GM19397 (cell line): ENCODE results near the gene SFI1.
A peak's percentile ranks its signal among the peaks of the same experiment; 100 is the strongest.
"Not testable (repeated sequence)": the region's sequence is repeated elsewhere in the genome, so short reads cannot be mapped to it uniquely, and the experiment has no call there.

Experiments used
- ATAC-seq: cut with Tn5 transposase; IDR thresholded peaks from one replicate; pipeline ENCODE4 v1.9.1; 2021; ENCODE audit warnings: mild to moderate bottlenecking, moderate library complexity; ENCODE audit not compliant: unreplicated experiment

Gene SFI1

GRCh38 chr22:31630331-31631329 lies 134.3 kb downstream of the SFI1 start:
- ATAC-seq, result peak; percentile 56

DNA sequence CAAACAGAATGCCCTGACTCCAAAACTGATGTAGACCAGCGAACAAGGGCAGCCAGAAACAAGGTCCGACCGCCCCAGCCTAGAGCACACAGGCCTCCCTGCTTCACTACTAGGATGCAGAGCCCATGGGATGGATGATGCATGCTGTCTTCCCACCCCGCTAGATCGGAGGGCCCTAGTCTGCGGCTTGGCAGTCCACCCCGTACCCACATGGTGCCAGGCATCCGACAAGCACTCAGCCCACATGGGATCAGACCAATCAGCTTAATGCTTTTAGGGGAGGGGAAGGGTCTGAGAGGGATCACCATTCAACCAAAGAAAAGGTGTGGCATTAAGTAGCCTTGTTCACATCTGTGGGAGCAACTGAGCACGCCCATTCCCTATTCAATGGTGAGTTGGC lies 135.1 kb downstream of the SFI1 start:
- no peak for ATAC-seq

DNA sequence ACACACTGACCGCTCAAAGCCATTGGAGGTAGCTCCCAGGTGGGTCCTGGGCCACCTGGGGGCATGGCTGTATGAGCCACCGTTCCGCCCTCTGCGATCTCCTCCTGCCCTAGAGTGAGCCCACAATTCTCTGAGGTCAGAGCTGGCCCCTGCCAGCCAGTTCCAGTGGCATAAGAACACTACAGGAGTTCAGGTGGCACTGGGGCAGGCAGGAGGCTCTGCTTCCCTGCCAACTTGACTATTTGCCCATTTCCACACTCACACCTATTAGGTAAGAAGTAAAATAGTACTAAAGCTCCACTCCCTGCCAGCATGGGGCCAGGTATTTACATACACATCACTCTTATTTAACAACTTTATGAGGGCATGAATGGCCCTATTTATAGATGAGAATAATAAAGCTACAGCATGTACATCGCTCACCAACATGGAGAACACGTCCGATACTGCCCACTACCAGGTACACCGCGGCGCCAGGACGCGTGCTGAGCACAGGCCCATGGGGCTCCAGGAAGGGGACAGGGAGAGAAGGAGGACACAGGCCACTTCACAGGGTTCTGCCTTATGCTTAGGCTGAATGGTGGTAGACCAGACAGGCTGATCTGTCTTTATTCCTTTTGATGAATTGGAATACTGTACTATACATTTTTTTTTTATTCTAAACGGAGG lies 139.4 kb downstream of the SFI1 start:
- ATAC-seq, result no peak

GRCh38 chr22:31637447-31637890 lies 141.1 kb downstream of the SFI1 start:
- peak; percentile 49 for ATAC-seq

- no peak for ATAC-seq
Observed at GRCh38 chr22:31637891-31638618, 141.7 kb downstream of the SFI1 start.

GRCh38 chr22:31639436-31640039 lies 143.2 kb downstream of the SFI1 start:
- ATAC-seq, result no peak

- no peak for ATAC-seq
Observed at GRCh38 chr22:31646186-31647019, 150.1 kb downstream of the SFI1 start.

DNA sequence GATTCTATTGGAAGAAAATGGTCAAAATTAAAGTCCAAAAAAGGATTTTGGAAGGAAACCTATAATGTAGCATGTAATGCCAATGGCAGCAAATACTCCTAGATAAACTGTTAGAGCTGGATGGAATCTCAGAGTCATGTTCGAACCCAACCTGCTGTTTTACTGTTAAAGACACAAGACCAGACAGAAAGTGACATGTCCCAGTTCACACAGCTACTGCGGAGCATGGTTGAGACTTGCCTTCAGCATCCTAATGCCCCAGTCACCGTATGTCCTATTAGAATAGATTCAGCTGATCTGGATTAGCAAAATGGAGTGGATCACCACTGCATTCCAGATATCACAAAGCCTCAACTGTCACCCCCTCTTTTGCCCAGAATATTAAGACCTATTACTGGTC lies 150.7 kb downstream of the SFI1 start:
- no peak for ATAC-seq

DNA sequence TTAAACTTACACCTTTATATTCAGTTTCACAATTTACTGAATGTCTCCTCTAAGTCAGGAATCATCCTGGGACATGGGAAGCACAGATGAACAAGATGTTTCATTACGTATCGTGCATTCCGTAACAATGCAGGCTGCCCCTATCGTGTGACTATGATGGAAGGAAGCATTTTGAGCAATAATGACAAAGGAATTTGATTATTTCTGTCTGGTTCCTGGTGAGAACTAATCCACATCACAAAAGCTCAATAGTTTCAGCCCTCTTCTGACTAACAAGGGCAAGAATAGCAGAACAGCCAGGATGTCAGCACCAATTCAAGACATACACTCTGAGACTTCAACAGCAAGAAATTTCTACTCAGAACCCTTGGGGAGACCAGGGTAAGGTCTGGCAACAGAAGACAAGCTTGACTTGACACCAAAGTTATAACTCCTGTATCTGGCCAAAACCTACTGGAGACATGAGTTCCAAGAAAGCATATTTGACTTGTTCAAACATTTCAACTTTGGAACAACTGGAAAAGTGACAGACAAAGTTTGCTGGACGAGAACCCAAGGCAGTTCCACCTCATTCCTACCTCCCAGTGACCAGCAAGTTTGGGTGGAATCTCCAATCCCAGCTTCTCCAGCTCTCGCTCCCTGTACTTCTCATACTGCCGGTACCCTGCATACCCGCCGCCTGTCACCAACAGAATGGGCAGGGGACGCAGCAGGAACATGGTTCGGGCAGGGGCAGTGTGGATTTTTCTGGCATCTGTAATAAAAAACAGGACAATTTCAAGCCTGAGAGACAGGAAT lies 151.4 kb downstream of the SFI1 start:
- ATAC-seq, result no peak

DNA sequence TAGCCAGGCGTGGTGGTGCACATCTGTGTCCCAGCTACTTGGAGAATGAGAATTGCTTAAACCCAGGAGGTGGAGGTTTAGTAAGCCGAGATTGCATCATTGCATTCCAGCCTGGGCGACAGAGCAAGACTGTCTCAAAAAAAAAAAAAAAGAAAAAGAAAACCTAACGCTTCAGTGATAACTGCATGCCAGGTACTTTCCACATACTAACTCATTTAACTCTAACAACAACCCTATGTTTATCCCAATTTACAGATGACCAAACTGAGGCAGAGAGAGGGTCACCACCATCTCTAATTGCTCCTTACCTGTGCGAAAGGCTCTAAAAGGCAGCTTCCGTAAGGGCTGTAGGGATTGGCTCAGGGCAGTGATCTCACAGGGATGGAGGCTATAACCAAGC lies 154.1 kb downstream of the SFI1 start:
- no peak for ATAC-seq

GRCh38 chr22:31651664-31652063 lies 155.3 kb downstream of the SFI1 start:
- no peak for ATAC-seq

GRCh38 chr22:31652088-31652487 lies 155.8 kb downstream of the SFI1 start:
- no peak for ATAC-seq

GRCh38 chr22:31652911-31653684 lies 156.8 kb downstream of the SFI1 start:
- no peak for ATAC-seq

DNA sequence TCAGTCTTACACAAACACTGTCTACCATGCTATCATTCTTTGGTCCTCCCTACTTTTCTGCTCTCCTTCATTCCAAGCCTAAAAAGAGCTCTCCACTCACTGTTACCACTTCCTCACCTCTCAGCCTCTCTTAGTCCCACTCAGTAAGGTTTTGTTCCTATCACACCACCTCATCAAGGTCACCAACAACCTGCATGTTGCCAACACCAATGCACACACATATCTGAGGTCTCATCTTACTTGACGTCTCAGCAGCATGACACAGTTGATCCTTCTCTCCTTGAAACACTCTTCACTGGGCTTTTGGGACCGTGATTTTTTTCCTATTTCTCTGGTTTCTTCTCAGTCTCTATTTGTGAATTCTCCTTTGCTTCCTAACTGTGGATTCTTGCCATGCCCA lies 157.6 kb downstream of the SFI1 start:
- no peak for ATAC-seq

- no peak for ATAC-seq
Observed at GRCh38 chr22:31654408-31654807, 158.1 kb downstream of the SFI1 start.

DNA sequence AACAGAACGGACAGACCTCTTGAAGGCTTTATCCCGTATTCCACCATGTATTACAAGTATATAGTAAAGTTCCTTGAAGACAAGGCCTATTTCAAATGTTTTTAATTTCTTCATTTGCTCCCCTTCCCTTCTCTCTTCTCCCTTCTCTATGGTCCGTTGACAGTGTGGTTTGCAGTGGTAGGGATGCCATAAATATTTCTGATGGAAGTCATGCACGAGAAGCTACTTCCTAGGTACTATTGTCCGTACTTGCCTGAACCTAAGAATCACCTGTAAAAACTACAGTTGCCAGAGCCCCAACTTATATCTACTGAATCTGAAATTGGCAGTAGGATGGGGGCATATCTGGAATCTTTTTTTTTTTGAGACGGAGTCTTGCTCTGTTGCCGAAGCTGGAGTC lies 162.9 kb downstream of the SFI1 start:
- ATAC-seq, result no peak

DNA sequence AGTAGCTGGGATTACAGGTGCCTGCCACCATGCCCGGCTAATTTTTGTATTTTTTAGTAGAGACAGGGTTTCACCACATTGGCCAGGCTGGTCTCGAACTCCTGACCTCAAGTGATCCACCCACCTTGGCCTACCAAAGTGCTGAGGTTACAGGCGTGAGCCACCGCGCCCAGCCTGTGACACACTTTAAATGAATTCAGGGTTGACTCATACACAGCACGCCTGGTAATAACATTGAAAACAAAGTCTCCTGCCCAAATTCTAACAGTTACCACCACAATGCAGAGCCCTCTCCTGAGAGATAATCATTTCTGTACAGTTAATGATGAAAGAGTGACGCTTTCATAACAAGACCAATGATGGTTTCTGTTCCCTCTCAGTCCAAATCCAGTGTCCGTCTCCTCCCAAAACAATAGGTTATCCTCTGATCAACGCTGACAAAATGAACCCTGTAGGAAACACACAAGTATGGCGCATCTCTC lies 164.6 kb downstream of the SFI1 start:
- not testable (repeated sequence) for ATAC-seq
